RCC 7860 (cell line): ENCODE results near the gene GSTK1.

ENCODE experiments used
- DNase-seq: peaks from one replicate; pipeline ENCODE4 v3.0.0-alpha.2; 2015; ENCODE audit warnings: low spot score
- FAIRE-seq: peaks from 2 replicates; lab custom pipeline; 2012; peaks lifted over from hg19 to GRCh38; lab: Jason Lieb, UNC

Gene GSTK1

GRCh38 chr7:143290293-143290692, 27.1 kb downstream of the GSTK1 start:
- DNase-seq (no peak), FAIRE-seq (no peak)

GRCh38 chr7:143292876-143293275, 29.6 kb downstream of the GSTK1 start:
- FAIRE-seq (no peak), DNase-seq (no peak)

- DNase-seq: peak; percentile 36
- FAIRE-seq: no peak
Measured at GRCh38 chr7:143295870-143296269, 32.6 kb downstream of the GSTK1 start.

- DNase-seq (no peak), FAIRE-seq (no peak)
Measured at GRCh38 chr7:143296686-143297085, 33.4 kb downstream of the GSTK1 start.

GRCh38 chr7:143299346-143299745, 36.1 kb downstream of the GSTK1 start:
- FAIRE-seq: no peak

DNA sequence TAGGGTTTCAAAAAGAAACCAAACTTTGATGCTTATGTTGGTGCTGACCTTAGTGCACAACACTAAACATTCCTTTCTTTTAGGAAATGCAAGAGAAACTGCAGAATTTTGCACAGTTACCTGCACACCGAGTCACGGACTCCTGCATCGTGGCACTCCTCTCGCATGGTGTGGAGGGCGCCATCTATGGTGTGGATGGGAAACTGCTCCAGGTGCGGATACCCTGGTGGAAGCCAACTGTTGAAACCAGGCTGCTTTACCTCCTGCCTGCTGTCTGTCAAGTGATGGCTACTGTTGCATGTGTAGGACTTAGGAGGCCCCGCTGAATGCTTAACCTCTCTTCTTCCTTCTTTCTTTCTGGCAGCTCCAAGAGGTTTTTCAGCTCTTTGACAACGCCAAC, 36.6 kb downstream of the GSTK1 start:
- no peak for FAIRE-seq

More at GRCh38 chr7:143299346-143299745, 36.1 kb downstream of the GSTK1 start:
- no peak for DNase-seq

GRCh38 chr7:143300959-143301935, 38.0 kb downstream of the GSTK1 start:
- DNase-seq (no peak), FAIRE-seq (no peak)

More for the DNA sequence above, 36.6 kb downstream of the GSTK1 start:
- DNase-seq: no peak

- FAIRE-seq: no peak
Measured at GRCh38 chr7:143303733-143304132, 40.5 kb downstream of the GSTK1 start.

GRCh38 chr7:143304938-143305337, 41.7 kb downstream of the GSTK1 start:
- DNase-seq (no peak), FAIRE-seq (no peak)

More at GRCh38 chr7:143303733-143304132, 40.5 kb downstream of the GSTK1 start:
- DNase-seq: no peak

- DNase-seq (no peak), FAIRE-seq (no peak)
Measured at GRCh38 chr7:143305423-143306070, 42.3 kb downstream of the GSTK1 start.

DNA sequence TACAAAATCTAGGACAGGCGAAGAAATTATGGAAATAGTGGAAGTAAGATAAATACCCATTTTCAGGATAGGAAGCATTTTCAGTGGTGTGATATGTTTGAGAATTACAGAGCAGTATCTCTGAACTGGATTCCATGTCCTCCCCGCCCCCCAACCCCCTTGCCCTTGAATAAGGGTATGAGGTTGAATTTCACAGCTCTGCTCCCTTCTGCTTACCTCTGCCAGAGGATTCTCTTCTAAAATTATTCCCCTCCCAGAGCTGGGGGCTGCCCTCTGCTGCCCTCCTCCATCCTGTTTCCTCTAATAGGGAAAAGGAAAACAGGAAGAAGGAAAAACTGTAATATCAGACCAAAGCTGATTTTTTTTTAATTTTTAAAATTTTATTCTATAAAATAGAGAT, 45.4 kb downstream of the GSTK1 start:
- DNase-seq (no peak), FAIRE-seq (no peak)

- DNase-seq (no peak), FAIRE-seq (no peak)
Measured at GRCh38 chr7:143314127-143314526, 50.9 kb downstream of the GSTK1 start.

GRCh38 chr7:143315776-143316175, 52.5 kb downstream of the GSTK1 start, which contains the start of gene CLCN1:
TSS of gene CLCN1 (plus strand) at chr7:143316111. CDS start at chr7:143316213, 102 bp downstream.
- DNase-seq (no peak), FAIRE-seq (no peak)

DNA sequence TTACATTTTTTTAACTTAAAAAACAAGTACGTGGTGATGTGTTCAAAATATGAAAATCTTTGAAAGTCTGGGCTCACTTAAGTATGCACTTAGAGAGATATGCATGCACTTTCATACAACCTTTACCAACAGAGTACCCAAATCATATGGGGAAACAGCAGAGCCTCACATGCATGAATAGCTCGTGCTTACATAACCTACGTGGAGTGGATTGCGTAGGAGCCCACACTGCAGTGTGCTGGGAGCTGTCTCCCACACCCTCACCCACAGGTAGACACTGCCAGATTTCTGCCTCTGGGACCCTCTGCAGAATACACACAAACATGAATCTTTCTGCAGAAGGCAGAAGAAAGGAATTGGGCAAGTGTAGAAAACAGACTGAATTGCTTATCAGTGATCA, 53.3 kb downstream of the GSTK1 start:
- FAIRE-seq: no peak

DNA sequence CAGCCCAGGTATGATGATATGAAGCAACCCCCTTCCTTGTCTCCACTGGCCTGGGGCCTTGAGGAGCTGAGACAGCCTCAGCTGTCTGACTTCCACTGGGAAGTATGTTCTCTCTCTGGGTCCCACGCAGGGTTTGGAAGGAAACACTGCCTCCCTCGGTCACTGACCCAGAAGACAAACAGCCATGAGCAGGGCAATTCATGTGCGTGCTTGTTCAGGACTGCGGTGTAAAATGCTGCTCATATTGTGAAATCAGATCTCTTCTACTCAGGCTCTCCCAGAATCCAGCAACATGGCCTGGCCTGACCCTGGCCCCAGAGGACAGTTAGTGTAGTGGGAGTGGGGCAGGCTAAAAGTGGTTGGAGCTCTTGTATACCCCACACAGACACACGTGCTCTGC, 55.4 kb downstream of the GSTK1 start:
- FAIRE-seq (no peak), DNase-seq (no peak)

More for the DNA sequence above, 53.3 kb downstream of the GSTK1 start:
- DNase-seq: no peak
